ENCODE measurements around the gene PTPRN.

- no peak for TF ChIP-seq CTCF (IDR thresholded peaks at IDR 0.05; ENCODE audit: poor library complexity, severe bottlenecking)
- no peak for TF ChIP-seq EZH2 (IDR thresholded peaks at IDR 0.05; ENCODE audit: borderline replicate concordance, insufficient read depth, low read length, poor library complexity, severe bottlenecking)
- TF ChIP-seq SMC3 (conservative IDR thresholded peaks at IDR 0.05; ENCODE audit: poor library complexity) = no peak
- no peak for TF ChIP-seq EP300 (conservative IDR thresholded peaks at IDR 0.05; ENCODE audit: poor library complexity, severe bottlenecking)
- no peak for TF ChIP-seq RAD21 (conservative IDR thresholded peaks at IDR 0.05)
- TF ChIP-seq POLR2AphosphoS5 (IDR thresholded peaks at IDR 0.05) = no peak
- TF ChIP-seq TAF1 (IDR thresholded peaks at IDR 0.05; ENCODE audit: low read depth) = no peak
- TF ChIP-seq REST (IDR thresholded peaks at IDR 0.05; ENCODE audit: borderline replicate concordance) = no peak
Measured at GRCh38 chr2:219356834-219357233, 47.6 kb upstream of the PTPRN start.
